ENCODE data around the gene PHRF1. TPM values are rescaled to one million over a fixed set of nuclear protein-coding genes. Genes with fewer than 3 reads are reported as not detected.

PHRF1 gene
- total and polyA plus RNA-seq, 12 donors: 8.7 to 62.3 (median 26.1) TPM

DNA sequence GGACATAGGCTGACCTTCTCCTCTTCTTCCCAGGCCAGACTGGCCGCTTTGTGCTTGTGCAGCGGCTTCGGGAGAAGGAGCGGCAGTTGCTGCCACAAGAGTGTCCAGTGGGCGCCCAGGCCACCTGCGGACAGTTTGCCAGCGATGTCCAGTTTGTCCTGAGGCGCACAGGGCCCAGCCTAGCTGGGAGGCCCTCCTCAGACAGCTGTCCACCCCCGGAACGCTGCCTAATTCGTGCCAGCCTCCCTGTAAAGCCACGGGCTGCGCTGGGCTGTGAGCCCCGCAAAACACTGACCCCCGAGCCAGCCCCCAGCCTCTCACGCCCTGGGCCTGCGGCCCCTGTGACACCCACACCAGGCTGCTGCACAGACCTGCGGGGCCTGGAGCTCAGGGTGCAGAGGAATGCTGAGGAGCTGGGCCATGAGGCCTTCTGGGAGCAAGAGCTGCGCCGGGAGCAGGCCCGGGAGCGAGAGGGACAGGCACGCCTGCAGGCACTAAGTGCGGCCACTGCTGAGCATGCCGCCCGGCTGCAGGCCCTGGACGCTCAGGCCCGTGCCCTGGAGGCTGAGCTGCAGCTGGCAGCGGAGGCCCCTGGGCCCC, 14.1 kb upstream of the PHRF1 start:
- no peaks in the 10 kb centered on the region for H3K27me3 ChIP-seq

DNA sequence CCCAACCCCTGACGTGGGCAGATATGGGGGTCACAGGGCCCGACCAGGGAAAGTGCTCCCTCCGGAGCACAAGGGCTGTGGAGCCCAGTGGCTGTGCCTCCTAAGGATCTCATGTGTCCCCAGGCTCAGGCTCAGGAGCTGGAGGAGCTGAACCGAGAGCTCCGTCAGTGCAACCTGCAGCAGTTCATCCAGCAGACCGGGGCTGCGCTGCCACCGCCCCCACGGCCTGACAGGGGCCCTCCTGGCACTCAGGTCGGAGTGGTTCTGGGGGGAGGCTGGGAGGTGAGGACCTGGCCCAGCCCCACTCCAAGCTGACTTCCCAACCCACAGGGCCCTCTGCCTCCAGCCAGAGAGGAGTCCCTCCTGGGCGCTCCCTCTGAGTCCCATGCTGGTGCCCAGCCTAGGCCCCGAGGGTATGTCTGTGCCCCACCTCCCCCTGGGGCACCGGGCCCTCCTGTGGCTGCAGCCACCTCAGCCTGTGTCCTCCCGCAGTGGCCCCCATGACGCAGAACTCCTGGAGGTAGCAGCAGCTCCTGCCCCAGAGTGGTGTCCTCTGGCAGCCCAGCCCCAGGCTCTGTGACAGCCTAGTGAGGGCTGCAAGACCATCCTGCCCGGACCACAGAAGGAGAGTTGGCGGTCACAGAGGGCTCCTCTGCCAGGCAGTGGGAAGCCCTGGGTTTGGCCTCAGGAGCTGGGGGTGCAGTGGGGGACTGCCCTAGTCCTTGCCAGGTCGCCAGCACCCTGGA, 13.0 kb upstream of the PHRF1 start:
- DNase-seq: no peak
- 93 to 99% (median 95%) methylated on average over 7 to 18 of the region's 18 CpGs for WGBS, 4 donors
- intact Hi-C loops (cut with DNase I): no loop called here
- no peak overlapping the region for H3K4me3 ChIP-seq
- H3K36me3 ChIP-seq (replicated peaks in 1 of 2): no peaks in the 10 kb centered on the region
- no peaks in the 10 kb centered on the region for H3K9me3 ChIP-seq (replicated peaks in 1 of 3)
- H3K4me1 ChIP-seq (replicated peaks in 1 of 2): peaks cover 11 to 22% of the 10 kb centered on the region in 2 donors
- H3K27me3 ChIP-seq: no peaks in the 10 kb centered on the region
- no peak overlapping the region for H3K27ac ChIP-seq
- no peak for TF ChIP-seq POLR2A (IDR thresholded peaks at IDR 0.05)
- TF ChIP-seq, protein P1, sequence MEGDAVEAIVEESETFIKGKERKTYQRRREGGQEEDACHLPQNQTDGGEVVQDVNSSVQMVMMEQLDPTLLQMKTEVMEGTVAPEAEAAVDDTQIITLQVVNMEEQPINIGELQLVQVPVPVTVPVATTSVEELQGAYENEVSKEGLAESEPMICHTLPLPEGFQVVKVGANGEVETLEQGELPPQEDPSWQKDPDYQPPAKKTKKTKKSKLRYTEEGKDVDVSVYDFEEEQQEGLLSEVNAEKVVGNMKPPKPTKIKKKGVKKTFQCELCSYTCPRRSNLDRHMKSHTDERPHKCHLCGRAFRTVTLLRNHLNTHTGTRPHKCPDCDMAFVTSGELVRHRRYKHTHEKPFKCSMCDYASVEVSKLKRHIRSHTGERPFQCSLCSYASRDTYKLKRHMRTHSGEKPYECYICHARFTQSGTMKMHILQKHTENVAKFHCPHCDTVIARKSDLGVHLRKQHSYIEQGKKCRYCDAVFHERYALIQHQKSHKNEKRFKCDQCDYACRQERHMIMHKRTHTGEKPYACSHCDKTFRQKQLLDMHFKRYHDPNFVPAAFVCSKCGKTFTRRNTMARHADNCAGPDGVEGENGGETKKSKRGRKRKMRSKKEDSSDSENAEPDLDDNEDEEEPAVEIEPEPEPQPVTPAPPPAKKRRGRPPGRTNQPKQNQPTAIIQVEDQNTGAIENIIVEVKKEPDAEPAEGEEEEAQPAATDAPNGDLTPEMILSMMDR (IDR thresholded peaks at IDR 0.05): no peak

More for the DNA sequence above, 14.1 kb upstream of the PHRF1 start:
- intact Hi-C loops (cut with DNase I): no loop called here
- 95 to 100% (median 98%) methylated on average over 4 to 29 of the region's 29 CpGs for WGBS, 4 donors
- no peak overlapping the region for H3K4me3 ChIP-seq
- TF ChIP-seq, protein P1 (IDR thresholded peaks at IDR 0.05): no peak
- no peak for TF ChIP-seq POLR2A (IDR thresholded peaks at IDR 0.05)
- no peaks in the 10 kb centered on the region for H3K9me3 ChIP-seq (replicated peaks in 1 of 3)
- no peaks in the 10 kb centered on the region for H3K36me3 ChIP-seq (replicated peaks in 1 of 2)
- H3K27ac ChIP-seq: no peak overlapping the region
- peaks cover 11 to 16% of the 10 kb centered on the region in 2 donors for H3K4me1 ChIP-seq (replicated peaks in 1 of 2)
- DNase-seq: no peak

DNA sequence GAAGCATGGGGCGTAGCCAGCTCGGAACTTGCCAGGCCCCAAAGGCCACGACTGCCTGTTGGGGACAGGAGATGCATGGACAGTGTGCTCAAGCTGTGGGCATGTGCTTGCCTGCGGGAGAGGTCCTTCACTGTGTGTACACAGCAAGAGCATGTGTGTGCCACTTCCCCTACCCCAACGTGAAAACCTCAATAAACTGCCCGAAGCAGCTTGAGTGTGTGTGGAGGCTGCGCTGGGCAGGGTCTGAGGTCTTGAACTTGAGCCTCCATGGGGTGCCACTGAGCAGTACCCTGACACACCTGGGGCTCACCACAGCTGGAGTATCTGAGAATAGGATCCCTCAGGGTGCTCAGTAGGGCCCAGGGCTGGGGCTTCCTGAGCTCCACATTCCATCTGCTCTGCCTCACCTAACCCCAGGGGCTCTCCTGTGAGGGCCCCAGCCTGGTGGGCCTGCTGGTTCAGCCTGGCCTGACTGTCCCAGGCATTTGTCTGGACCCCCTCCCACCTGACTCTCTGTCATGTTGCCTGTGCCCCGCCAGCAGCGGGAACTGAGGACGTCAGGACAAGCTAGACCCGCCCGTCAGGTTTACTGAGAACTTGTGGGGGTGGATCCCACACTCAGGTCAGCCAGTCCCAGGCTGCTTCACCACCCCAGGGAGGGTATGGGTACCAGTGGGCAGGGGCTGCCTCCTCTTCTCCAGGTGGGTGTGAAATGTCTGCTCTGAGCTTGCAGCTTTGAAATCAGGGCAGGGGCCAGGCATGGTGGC, 12.3 kb upstream of the PHRF1 start:
- WGBS, 4 donors: 91 to 95% (median 93%) methylated on average over 10 to 12 of the region's 12 CpGs

More for the DNA sequence above, 12.3 kb upstream of the PHRF1 start:
- Histone ChIP-seq H3K27ac (no peak overlapping the region), H3K4me1 (replicated peaks in 1 of 2) (peaks cover 12 to 23% of the 10 kb centered on the region in 2 donors), H3K36me3 (replicated peaks in 1 of 2) (no peaks in the 10 kb centered on the region), H3K27me3 (no peaks in the 10 kb centered on the region), H3K9me3 (replicated peaks in 1 of 3) (no peaks in the 10 kb centered on the region), H3K4me3 (no peak overlapping the region)
- DNase-seq: no peak
- TF ChIP-seq, protein P1 (IDR thresholded peaks at IDR 0.05): no peak
- no peak for TF ChIP-seq POLR2A (IDR thresholded peaks at IDR 0.05)
- intact Hi-C loops (cut with DNase I): no loop called here

Measured in adrenal gland (tissue), 12 donors.